ENCODE data around the gene IFNLR1.

DNA sequence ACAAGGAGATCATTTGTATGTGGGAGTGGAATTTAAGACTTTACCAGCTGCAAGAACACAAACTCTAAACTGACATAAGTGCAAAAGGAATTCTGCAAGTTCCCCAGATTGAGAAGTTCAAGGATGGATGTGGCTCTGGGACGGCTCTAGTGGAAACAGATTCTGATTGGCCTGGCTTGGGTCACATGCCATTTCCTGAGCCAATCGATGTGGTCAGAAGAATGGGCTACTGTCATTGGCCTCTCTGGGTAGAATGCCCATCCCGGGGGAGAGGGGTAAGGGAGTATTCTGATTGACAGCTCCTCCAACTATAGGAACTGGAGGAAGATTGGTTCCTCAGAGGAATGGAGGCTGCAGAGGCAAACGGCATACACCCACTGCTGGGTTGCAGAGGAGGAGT is 6.0 kb upstream of the IFNLR1 start:
- TF ChIP-seq, protein P1, sequence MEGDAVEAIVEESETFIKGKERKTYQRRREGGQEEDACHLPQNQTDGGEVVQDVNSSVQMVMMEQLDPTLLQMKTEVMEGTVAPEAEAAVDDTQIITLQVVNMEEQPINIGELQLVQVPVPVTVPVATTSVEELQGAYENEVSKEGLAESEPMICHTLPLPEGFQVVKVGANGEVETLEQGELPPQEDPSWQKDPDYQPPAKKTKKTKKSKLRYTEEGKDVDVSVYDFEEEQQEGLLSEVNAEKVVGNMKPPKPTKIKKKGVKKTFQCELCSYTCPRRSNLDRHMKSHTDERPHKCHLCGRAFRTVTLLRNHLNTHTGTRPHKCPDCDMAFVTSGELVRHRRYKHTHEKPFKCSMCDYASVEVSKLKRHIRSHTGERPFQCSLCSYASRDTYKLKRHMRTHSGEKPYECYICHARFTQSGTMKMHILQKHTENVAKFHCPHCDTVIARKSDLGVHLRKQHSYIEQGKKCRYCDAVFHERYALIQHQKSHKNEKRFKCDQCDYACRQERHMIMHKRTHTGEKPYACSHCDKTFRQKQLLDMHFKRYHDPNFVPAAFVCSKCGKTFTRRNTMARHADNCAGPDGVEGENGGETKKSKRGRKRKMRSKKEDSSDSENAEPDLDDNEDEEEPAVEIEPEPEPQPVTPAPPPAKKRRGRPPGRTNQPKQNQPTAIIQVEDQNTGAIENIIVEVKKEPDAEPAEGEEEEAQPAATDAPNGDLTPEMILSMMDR (IDR thresholded peaks at IDR 0.05) = no peak
- no peak for TF ChIP-seq POLR2A (IDR thresholded peaks at IDR 0.05)

All from esophagus squamous epithelium (tissue), 4 donors.